Nephron progenitor cell (in vitro differentiated cells): ENCODE measurements around the gene SCFD1.

Experiments
- DNase-seq: peaks from one replicate; pipeline ENCODE4 v3.0.0; 2021
- H3K27ac Mint-ChIP-seq: 2 replicates; pipeline ENCODE4 v1.8.0; 2021; ENCODE audit warnings: mild to moderate bottlenecking, moderate library complexity, mixed read lengths
- H3K27me3 Mint-ChIP-seq: 2 replicates; pipeline ENCODE4 v1.8.0; 2021; ENCODE audit warnings: mild to moderate bottlenecking, low read depth, mixed read lengths; ENCODE audit not compliant: poor library complexity
- H3K36me3 Mint-ChIP-seq: 2 replicates; pipeline ENCODE4 v1.8.0; 2021; ENCODE audit warnings: low read depth, mixed read lengths
- H3K4me1 Mint-ChIP-seq: 2 replicates; pipeline ENCODE4 v1.8.0; 2021; ENCODE audit warnings: mixed read lengths
- H3K4me3 Mint-ChIP-seq: 2 replicates; pipeline ENCODE4 v1.8.0; 2021; ENCODE audit warnings: mild to moderate bottlenecking, moderate library complexity, mixed read lengths
- H3K9me3 Mint-ChIP-seq: 2 replicates; pipeline ENCODE4 v1.8.0; 2021; ENCODE audit warnings: mild to moderate bottlenecking, moderate library complexity, mixed read lengths
- CTCF ChIP-seq: fragments of 200-600 bp; sonication (generic); IDR thresholded peaks from 2 replicates; pipeline ENCODE4 v1.5.0; 2021; ENCODE audit warnings: antibody characterized with exemption

The SCFD1 gene

GRCh38 chr14:30607156-30607780 lies 14.9 kb upstream of the SCFD1 start:
- Mint-ChIP-seq H3K27ac (no peak overlapping the region), H3K4me1 (no peaks in the 10 kb centered on the region), H3K4me3 (no peak overlapping the region), H3K36me3 (peaks cover 68% of the 10 kb centered on the region), H3K9me3 (no peaks in the 10 kb centered on the region), H3K27me3 (no peaks in the 10 kb centered on the region)
- no peak for DNase-seq
- no peak for TF ChIP-seq CTCF

GRCh38 chr14:30608533-30609006 lies 13.5 kb upstream of the SCFD1 start:
- peaks cover 68% of the 10 kb centered on the region for H3K36me3 Mint-ChIP-seq
- H3K27me3 Mint-ChIP-seq, result no peaks in the 10 kb centered on the region
- no peaks in the 10 kb centered on the region for H3K4me1 Mint-ChIP-seq
- no peaks in the 10 kb centered on the region for H3K9me3 Mint-ChIP-seq
- no peak overlapping the region for H3K4me3 Mint-ChIP-seq
- TF ChIP-seq CTCF, result no peak
- no peak for DNase-seq
- peak overlapping the region; percentile 77 for H3K27ac Mint-ChIP-seq

- peaks cover 59% of the 10 kb centered on the region for H3K36me3 Mint-ChIP-seq
- no peak for TF ChIP-seq CTCF
- no peak overlapping the region for H3K27ac Mint-ChIP-seq
- H3K9me3 Mint-ChIP-seq, result no peaks in the 10 kb centered on the region
- no peaks in the 10 kb centered on the region for H3K27me3 Mint-ChIP-seq
- no peak for DNase-seq
- no peak overlapping the region for H3K4me3 Mint-ChIP-seq
- H3K4me1 Mint-ChIP-seq, result no peaks in the 10 kb centered on the region
Observed at GRCh38 chr14:30610787-30611343, 11.3 kb upstream of the SCFD1 start.

- no peaks in the 10 kb centered on the region for H3K4me1 Mint-ChIP-seq
- no peak overlapping the region for H3K27ac Mint-ChIP-seq
- H3K27me3 Mint-ChIP-seq, result no peaks in the 10 kb centered on the region
- no peak for TF ChIP-seq CTCF
- H3K36me3 Mint-ChIP-seq, result peaks cover 46% of the 10 kb centered on the region
- H3K9me3 Mint-ChIP-seq, result no peaks in the 10 kb centered on the region
- no peak for DNase-seq
- no peak overlapping the region for H3K4me3 Mint-ChIP-seq
Observed at GRCh38 chr14:30614155-30614554, 8.0 kb upstream of the SCFD1 start.

- no peaks in the 10 kb centered on the region for H3K9me3 Mint-ChIP-seq
- H3K27ac Mint-ChIP-seq, result no peak overlapping the region
- H3K36me3 Mint-ChIP-seq, result peaks cover 24% of the 10 kb centered on the region
- no peak overlapping the region for H3K4me3 Mint-ChIP-seq
- DNase-seq, result no peak
- no peak for TF ChIP-seq CTCF
- H3K27me3 Mint-ChIP-seq, result no peaks in the 10 kb centered on the region
- H3K4me1 Mint-ChIP-seq, result peaks cover 25% of the 10 kb centered on the region
Observed at GRCh38 chr14:30620178-30620577, 1.9 kb upstream of the SCFD1 start.
